HG03469 (cell line): Measurements from ENCODE around the gene NBAS.

Source experiments
- ATAC-seq: cut with Tn5 transposase; IDR thresholded peaks from one replicate; pipeline ENCODE4 v1.9.1; 2021; ENCODE audit warnings: mild to moderate bottlenecking, moderate library complexity, moderate number of reproducible peaks; ENCODE audit not compliant: unreplicated experiment

The NBAS gene

GRCh38 chr2:15591692-15592463 is 30.7 kb upstream of the NBAS start, which contains the start of gene DDX1:
Gene DDX1, plus strand, starts transcription at chr2:15591868. Its CDS starts 66 bp downstream, at chr2:15591934.
- ATAC-seq = peak; percentile 92

- ATAC-seq = no peak
These were observed 30.2 kb upstream of the NBAS start for GRCh38 chr2:15591373-15591691.

- no peak for ATAC-seq
These were observed 27.3 kb upstream of the NBAS start for GRCh38 chr2:15588329-15588919.

GRCh38 chr2:15584767-15585469 is 23.8 kb upstream of the NBAS start:
- ATAC-seq = no peak

- ATAC-seq = no peak
These were observed 23.2 kb upstream of the NBAS start for GRCh38 chr2:15584316-15584715.

- ATAC-seq = no peak
These were observed 22.7 kb upstream of the NBAS start for GRCh38 chr2:15583826-15584225.

GRCh38 chr2:15582710-15583357 is 21.7 kb upstream of the NBAS start:
- ATAC-seq = no peak

GRCh38 chr2:15580451-15580850 is 19.3 kb upstream of the NBAS start:
- no peak for ATAC-seq

GRCh38 chr2:15579641-15580040 is 18.5 kb upstream of the NBAS start:
- no peak for ATAC-seq

- peak; percentile 95 for ATAC-seq
These were observed 16.1 kb upstream of the NBAS start for GRCh38 chr2:15577071-15577735.

- no peak for ATAC-seq
These were observed 10.6 kb upstream of the NBAS start for GRCh38 chr2:15571729-15572128.

- ATAC-seq = no peak
These were observed 9.0 kb upstream of the NBAS start for GRCh38 chr2:15570104-15570503.

- ATAC-seq = no peak
These were observed 7.7 kb upstream of the NBAS start for GRCh38 chr2:15568874-15569273.

GRCh38 chr2:15566912-15567311 is 5.8 kb upstream of the NBAS start:
- no peak for ATAC-seq

GRCh38 chr2:15565994-15566671 is 5.0 kb upstream of the NBAS start:
- ATAC-seq = no peak

GRCh38 chr2:15565392-15565791 is 4.3 kb upstream of the NBAS start:
- no peak for ATAC-seq

GRCh38 chr2:15563227-15564100 is 2.3 kb upstream of the NBAS start:
- no peak for ATAC-seq

GRCh38 chr2:15562354-15563031 is 1.4 kb upstream of the NBAS start:
- no peak for ATAC-seq
